HL-60/S4 (cell line): ENCODE measurements around the gene RIPPLY2.
"Not testable (repeated sequence)": the region's sequence is repeated elsewhere in the genome, so short reads cannot be mapped to it uniquely, and the experiment has no call there.

ENCODE experiments used
- in situ Hi-C: fragments of 300-500 bp; cut with MboI; formaldehyde crosslinking; loops from 2 replicates; pipeline ENCODE4 v1.14.3; 2022; ENCODE audit warnings: low sequenced_read_pairs

RIPPLY2 gene, protein sequence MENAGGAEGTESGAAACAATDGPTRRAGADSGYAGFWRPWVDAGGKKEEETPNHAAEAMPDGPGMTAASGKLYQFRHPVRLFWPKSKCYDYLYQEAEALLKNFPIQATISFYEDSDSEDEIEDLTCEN

DNA sequence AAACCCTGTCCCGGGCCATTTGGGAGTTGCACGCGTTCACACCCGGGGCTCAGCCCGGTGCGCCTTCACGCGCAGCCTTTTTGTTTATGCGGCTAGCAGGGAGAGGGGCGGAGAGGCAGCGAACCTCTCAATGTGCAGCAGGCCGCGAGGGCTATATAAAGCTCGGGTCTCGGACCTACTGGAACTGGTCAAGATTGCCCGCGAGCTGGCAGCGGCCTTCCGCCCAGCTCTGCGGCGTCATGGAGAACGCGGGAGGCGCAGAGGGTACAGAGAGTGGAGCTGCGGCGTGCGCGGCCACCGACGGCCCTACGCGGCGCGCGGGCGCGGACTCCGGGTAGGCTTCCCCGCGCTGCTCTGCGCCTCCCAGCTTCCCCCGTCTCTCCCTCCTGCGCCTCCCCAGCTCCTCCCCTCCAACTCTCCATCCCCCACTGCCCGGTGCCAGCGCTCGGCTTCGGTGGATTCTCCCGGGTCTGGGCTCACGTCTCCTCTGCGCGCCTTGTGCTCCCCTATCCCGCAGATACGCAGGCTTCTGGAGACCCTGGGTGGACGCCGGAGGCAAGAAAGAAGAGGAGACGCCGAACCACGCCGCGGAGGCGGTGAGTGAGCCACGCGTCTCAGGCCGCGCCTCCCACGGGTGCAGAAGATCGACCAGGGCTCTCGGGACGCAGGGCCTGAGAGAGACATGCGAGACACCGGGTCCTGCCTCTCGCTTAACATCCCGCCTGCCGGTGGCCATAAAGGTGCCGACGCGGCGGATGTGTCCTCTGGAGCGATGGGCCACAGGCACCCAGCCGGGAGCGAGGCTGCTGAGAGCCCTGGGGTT, at the start of gene RIPPLY2:
RIPPLY2 (plus strand) TSS at position 183 of the 823 bp plus-strand sequence; CDS start at position 240, 57 bp downstream.
- in situ Hi-C loops, result no loop called here

DNA sequence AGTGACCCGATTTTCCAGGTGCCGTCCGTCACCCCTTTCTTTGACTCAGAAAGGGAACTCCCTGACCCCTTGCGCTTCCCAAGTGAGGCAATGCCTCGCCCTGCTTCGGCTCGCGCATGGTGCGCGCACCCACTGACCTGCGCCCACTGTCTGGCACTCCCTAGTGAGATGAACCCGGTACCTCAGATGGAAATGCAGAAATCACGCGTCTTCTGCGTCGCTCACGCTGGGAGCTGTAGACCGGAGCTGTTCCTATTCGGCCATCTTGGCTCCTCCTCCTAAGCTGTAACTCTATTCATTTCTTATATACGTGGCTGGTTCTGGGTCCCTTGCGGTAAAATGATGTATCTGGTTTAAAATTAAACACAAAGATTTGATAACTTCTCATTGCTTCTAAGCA, 49.7 kb upstream of the RIPPLY2 start:
- in situ Hi-C loops, result not testable (repeated sequence)

DNA sequence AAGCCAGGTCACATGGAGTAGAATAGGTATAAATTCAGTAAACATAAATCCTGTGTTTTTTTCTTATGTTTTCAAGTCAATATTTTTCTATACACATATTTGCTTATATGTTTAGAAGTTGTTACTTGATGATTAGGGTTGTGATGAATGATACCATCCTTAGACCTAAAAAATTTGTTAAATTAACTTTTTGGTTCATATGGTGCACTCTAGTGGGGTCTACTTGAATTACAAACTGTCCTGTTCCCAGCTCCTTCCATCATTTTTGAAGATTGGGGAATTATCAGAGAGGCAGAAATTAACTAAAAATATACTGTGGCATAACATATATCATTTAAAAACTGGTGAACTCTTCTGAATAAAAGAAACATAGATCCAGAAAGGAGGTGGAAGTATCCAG, 48.3 kb upstream of the RIPPLY2 start:
- in situ Hi-C loops, result no loop called here

DNA sequence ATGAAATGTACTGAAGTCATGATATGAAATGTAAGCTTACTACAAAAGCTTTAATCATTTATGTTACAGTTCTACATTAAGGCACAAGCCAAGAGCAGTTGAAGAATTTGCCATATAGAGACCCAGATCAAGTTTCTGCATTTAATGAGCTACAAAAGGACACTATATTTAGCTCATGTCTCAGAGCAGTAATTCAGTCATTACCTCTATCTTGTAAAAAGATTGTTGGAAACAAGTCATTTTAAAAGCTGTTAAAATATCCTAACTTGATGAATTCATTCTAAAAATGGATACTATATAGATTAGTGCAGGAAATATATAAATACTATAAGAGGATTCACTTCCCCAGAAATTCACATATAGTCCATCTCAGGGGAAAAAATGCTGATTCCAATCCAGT, 45.2 kb upstream of the RIPPLY2 start:
- in situ Hi-C loops, result no loop called here

DNA sequence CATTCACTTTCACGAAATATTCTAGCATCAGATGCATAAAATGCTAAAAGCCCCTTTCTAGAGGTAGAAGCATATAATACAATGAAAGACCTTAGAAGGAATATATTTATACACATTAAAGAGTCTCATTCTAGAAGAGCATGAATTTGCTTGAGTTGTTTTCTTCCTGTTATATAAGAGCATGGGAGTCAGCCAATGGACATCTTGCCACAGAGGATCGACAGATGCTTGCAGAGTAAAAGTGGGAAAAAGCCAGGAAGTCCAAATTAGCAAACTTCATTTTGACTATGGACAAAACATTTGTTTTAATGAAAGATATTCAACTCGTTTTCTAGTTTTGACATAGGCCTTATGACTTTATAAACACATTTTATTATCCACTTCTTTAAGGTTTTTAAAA, 44.2 kb upstream of the RIPPLY2 start:
- in situ Hi-C loops, result no loop called here

DNA sequence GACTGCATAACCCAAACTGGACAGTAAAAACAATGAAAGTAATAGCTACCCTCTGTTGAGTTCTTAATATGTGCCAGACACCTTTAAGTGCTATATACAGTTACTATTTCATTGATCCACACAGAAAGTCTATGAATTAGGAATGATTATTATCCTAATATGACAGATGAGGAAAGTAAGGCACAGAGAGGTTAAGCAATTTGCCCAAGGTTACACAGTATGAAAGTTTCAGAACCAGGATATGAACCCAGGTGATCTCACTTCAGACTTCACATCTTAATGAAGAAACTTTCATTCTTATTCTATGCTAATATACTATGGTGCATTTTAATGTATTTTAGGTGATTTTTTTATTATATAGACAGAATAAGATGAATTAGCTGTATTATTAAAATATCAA, 40.6 kb upstream of the RIPPLY2 start:
- in situ Hi-C loops, result no loop called here

DNA sequence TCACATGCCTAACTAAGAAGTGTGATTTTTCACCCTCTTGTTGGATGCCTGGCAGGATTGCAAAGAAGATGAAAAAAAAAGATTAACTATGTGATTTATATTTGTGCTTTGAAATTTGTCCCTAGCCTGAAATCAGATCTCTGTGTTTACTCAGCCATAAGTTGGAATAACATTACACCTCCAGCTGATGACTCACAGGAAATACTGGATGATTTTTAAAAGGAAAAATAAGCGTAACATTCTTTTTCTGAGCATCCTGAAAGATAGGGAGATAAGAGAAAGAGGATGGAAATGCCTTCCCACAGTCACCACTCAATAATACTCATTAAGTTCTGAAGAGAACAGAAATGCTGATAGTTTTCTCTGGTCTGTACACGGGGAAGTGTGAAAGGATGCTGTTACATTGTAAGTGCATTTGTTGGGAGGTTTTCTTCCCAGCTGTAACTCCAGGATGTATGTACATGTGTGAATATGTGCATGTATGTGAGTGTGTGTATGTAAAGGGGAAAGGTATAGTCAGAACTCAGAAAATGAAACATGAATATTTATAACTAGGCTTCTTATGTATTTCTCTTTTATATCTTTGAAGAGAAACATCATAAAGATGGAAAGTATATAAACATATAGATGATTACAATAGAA, 37.4 kb upstream of the RIPPLY2 start:
- in situ Hi-C loops, result no loop called here

DNA sequence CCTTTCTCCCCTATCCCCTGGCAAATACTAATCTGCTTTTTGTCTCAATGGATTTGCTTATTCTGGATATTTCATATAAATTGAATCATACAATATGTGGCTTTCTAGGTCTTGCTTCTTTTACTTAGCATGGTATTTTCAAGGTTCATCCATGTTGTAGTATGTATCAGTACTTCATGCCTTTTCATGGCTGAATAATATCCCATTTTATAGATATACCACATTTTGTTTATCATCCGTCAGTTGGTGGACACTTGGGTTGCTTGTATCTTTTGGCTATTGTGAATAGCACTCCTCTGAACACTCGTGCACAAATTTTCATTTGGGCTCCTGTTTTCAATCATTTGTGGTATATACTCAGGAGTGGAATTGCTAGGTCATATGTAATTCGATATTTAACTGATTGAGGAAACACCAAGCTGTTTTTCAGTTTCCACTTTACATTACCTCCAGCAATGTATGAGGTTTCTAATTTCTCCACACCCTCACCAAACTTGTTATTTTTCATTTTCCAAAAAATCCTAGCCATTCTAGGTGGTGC, 30.5 kb upstream of the RIPPLY2 start:
- in situ Hi-C loops, result no loop called here

DNA sequence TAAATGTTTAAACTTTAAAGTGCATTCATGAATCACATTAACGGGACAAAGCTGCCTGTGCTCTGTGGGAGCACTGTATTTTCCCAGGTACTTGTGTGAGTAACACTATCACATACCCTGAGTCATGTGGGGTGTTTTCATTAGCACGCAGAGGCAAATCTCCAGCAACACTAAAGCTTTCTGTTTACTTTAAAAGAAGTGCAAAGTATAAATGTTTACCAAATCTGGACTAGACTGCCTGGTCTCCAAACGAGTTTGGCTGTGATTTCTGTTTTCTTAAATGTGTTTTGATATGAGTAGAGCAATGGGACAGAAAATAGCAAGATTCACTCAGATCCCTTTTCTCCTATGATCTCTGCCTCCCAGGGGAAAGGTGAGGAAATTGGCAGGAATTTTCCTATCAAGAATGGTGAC, 28.8 kb upstream of the RIPPLY2 start:
- in situ Hi-C loops, result no loop called here

DNA sequence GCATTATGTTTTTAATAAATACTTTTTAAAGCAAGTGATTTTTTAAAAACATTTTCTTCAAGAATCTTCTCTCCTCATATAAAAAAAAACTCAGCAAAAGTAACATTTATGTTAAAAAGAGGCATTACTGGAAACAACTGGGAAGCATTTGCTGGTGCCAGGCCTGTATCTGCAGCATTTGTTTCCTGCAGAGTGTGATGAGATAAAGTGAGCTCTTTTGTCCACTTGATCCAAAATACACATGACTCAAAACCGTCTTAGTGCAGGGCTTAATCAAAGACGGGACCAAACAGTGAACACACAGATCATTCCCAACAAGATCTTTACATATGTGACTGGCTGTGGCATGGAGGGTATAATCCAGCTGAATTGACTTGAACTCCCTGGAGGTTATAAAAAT, 28.3 kb upstream of the RIPPLY2 start:
- in situ Hi-C loops, result no loop called here

DNA sequence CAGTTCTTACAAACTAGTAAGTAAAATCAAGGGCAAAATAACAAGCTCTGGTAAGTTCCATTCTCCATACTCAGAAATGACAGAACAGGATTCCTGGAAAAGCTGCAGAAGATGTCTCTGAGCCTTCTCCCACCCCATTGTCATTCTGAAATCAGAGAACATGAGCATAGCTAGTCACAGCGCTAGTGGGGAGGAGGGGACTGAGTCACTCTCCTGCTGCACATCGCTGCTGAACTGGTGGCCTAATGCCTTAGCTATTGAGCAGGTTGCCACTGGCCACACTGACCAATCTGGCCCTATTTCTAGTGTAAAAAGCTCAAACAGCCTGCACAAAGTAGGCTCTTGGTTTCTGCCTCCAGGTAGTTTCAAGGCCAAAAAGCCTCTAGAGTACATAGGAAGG, 26.1 kb upstream of the RIPPLY2 start:
- in situ Hi-C loops, result no loop called here

DNA sequence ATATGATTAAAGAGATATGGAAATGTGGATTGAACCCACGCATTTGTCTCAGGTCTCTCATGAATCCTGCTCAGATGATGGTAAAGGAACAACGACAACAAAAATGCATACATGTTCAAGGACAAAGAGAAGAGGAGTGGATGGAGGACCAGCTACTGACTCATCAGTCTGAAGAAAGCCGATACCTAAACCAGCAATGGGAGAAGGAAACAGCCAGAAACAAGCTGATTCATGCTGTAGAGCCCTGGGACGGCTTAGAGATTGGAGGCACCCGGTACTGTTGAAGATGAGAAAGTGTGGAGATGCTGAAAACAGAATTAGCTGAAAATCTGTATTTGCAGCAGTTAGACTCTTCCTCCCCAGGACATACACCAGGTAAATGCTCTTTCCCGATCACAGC, 14.4 kb upstream of the RIPPLY2 start:
- in situ Hi-C loops, result no loop called here

DNA sequence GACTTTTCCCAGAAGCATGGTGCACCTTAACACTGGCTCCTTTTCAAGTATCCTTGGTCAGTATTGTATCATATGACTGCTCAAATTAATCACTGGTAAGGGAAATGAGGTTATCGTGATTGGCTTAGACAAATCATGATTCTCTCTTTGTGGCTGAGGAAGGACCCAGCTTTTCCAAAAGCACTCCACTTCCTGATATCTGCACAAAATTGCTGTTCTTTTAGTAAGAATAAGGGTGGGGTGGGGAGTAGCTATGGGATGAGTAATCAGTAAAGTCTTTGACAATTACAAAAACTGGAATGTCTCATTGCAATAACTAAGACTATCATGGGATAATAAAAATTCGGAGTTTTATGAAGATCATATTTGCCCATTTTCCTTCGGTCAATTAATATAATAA, 9.0 kb upstream of the RIPPLY2 start:
- in situ Hi-C loops, result no loop called here

DNA sequence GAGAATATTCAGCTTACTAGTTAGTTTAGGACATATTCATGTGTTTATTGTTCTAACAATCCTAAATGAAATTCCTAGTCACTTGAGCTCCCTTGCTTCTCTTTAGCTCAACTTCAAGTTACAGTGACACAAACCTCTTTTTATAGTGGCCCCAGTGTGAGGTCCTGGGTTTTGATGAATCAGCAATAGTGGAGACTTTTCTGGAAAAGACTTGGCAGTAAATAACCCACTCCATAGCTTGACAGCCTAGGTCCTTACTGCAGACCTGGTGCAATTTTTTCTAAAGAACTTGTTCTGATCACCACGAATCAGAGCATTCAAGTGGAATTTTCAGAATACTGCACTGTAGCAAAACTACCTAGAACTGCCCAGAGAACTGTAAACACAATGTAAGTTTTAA, 6.9 kb upstream of the RIPPLY2 start:
- in situ Hi-C loops, result no loop called here

DNA sequence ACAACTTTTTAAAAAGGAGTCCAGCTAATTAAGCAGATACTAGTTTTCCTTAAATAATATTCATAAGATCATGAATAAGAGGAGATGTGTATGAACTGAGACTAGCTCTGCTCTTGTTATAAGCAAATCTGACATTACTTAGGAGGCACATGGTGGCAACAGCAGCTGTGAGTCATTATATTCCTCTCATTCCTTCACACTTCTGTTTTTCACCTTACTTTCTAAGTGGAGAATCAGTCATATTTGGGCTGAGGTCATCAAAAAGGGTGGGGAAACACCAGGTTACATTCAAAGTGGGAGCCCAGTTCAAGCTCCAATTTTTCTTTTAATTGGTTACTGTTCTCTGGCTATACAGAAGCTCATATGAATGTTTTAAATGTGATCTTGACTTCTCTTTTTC, 6.0 kb upstream of the RIPPLY2 start:
- in situ Hi-C loops, result no loop called here

DNA sequence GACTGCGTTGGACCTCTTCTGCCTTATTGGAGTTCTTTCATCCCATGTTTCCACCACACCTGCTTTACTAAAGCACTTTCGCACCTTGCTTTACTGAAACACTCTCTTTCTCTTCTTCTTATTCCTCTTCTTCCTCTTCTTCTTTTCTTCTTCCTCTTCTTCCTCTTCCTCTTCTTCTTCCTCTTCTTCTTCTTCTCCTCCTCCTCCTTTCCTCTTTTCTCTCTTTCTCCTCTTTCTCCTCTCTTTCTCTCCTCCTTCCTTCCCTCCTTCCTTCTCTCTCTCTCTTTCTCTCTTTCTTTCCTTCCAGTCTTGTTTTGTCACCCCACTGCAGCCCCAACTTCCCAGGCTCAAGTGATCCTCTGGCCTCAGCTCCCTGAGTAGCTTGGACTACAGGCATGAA, 4.0 kb upstream of the RIPPLY2 start:
- in situ Hi-C loops, result no loop called here

DNA sequence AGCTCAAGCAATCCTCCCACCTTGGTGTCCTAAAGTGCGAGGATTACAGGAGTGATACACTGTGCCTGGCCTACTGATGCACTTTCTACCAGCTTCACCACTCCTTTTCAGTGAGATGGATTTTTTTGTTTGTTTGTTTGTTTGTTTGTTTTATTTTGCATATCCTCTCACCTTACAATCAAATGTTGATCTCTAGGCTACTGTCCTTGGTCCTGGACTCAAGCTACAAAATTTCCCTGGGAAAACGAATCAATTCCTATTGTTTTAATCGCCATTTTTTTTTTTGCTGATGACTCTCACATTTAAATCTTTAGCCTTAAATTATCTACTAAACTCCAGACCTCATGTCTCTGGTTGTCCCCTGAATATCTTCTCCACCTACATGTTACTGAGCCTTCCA, 3.5 kb upstream of the RIPPLY2 start:
- in situ Hi-C loops, result no loop called here

DNA sequence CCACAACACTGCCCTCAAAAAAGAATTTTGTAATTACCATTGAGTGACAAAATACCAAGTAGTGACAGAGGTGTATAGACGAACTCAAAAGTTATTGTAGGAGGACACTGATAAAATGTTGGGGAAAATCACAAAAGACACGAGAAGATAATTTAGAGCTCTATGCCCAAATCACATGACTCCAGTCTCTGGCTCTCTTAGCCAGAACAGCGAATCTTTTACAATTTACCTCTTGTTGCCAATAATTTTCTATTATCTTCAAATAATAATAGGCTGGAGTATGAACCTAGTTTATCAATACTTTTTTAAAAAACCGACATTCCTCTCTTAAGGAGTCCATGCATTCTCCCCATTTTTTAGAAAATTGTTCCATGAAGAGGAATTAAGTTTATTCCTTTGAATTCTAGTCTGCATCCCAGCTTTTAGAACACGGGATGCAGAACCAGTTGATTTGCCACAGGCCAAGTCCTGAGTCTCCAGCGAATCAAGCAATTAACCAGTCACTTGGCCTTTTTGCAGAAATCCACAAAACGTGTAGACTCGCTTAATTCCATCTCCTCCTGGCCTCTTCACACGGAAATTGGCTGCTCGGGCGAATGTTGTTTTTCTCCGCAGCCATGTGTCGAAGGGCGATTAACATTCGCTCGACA, 507 bp upstream of the RIPPLY2 start:
- in situ Hi-C loops, result no loop called here

DNA sequence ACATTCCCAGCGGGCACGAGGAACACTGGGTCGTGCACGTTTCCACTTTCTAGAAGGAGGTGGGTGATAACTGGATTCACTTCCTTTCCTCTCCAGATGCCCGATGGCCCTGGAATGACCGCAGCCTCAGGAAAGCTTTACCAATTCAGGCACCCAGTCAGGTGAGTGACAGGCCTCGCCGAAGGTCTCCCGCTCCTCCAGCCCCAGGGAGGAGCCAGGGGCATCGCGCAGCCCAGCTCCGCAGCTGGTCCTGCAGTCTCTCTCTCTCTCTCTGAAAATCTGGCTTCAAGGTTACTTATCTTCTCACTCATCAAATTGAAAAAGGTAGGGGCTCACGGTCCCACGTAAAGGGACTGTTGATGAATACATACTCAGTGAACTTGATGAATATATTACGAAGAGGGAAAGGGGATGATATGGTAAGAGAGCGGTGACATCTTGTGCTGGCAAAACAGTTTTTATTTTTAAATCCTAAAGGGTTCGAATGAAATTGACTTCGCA, 891 bp downstream of the RIPPLY2 start:
- in situ Hi-C loops, result no loop called here

DNA sequence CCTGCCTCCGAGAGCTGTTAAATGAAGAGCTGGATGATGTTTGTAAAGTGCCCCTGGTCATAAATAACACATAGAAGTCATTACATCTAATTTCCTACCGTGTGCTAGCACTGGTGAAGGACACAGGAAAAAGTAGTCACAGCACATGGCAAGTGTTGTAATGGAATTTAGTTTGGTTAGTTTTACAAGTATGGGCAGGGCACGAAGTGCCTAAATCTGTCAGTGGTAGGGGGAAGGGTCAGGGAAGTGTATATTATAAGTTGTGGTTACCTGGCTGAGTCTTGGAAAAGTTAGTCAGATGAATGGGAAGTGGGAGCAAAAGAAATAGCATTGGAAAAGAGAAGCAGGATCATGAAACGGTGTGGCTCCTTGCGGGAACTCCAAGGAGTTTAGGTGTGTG, 1.6 kb downstream of the RIPPLY2 start:
- in situ Hi-C loops, result no loop called here
